Suprapubic skin (tissue), 3 donors: Measurements from ENCODE around the gene POLE.

Experiments used
- CTCF ChIP-seq, 2 donors: fragments of 200-600 bp in 1 of 2; fragments of 450-650 bp in 1 of 2; sonication (generic) in 1 of 2; IDR thresholded peaks; one replicate each; pipeline ENCODE4 v1.5.1; 2016 to 2019; ENCODE audit warnings: antibody characterized with exemption in 2 of 2, mild to moderate bottlenecking in 1 of 2, moderate library complexity in 1 of 2
- EP300 ChIP-seq: sonication (generic); formaldehyde crosslinking; IDR thresholded peaks from one replicate; pipeline ENCODE4 v1.6.1; 2017; ENCODE audit warnings: antibody characterized with exemption

- TF ChIP-seq EP300: no peak
- no peak for TF ChIP-seq CTCF (IDR thresholded peaks at IDR 0.05)
Observed at GRCh38 chr12:132622437-132623071, 64.6 kb downstream of the POLE start.
